Progenitor cell of endocrine pancreas (in vitro differentiated cells): Measurements from ENCODE around the gene MTX1. TPM values are rescaled to one million over a fixed set of nuclear protein-coding genes. Genes with fewer than 3 reads are reported as not detected.

ENCODE experiments used
- DNase-seq: peaks from one replicate; pipeline ENCODE4 v3.0.0; 2021; ENCODE audit warnings: low spot score; ENCODE audit not compliant: unreplicated experiment
- H3K27ac Mint-ChIP-seq: 2 replicates; pipeline ENCODE4 v1.8.0; 2021; ENCODE audit warnings: mild to moderate bottlenecking, moderate library complexity, mixed read lengths
- H3K27me3 Mint-ChIP-seq: 2 replicates; pipeline ENCODE4 v1.8.0; 2021; ENCODE audit warnings: mixed read lengths
- H3K36me3 Mint-ChIP-seq: 2 replicates; pipeline ENCODE4 v1.8.0; 2022; ENCODE audit warnings: mixed read lengths; ENCODE audit not compliant: insufficient read depth
- H3K4me1 Mint-ChIP-seq: 2 replicates; pipeline ENCODE4 v1.8.0; 2021; ENCODE audit warnings: low read depth, mixed read lengths
- H3K4me3 Mint-ChIP-seq: 2 replicates; pipeline ENCODE4 v1.8.0; 2021; ENCODE audit warnings: low read depth, mild to moderate bottlenecking, moderate library complexity, mixed read lengths
- H3K9me3 Mint-ChIP-seq: 2 replicates; pipeline ENCODE4 v1.8.0; 2021; ENCODE audit warnings: low read depth, mixed read lengths
- total RNA-seq: library from RNA; stranded (reverse); gene quantifications from 2 replicates; pipeline ENCODE4 v1.2.1, GENCODE V29; 2021
- TF ChIP-seq, protein P1 (sequence below): fragments of 200-600 bp; sonication (generic); IDR thresholded peaks from one replicate; pipeline ENCODE4 v1.5.0; 2021; ENCODE audit warnings: antibody characterized with exemption, mild to moderate bottlenecking; ENCODE audit not compliant: unreplicated experiment

The MTX1 gene
- total RNA-seq, 1 donor from 2014 or later = 38.7 TPM

DNA sequence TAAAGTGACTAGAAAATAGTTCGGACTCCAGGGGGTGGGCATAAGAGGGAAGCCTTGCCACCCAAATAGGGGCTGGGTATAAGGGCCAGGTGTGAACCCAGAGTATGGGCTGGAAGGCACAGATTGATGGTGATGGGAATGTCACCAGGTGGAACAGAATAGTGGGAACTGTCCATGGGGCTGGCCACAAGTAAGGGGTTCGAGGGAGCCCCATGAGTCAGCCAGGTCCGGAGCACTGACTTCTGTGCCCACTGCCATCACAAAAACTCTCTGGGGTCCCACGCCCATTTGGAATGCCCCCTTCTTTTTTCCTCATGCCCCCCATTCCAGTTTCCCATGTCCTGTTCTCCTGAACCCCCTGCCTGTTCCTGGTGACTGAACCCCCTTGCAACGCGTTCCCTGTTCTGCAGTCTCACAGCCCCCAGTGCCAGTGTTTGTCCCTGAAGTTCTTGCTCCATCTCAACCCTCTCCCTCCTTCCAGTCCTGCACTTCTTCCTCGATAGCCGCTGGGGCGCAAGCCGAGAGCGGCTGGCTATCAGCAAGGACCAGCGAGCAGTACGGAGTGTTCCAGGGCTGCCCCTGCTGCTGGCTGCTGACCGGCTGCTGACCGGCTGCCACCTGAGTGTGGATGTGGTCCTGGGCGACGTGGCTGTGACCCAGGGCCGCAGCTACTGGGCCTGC, 27.0 kb upstream of the MTX1 start:
- no peak overlapping the region for H3K27ac Mint-ChIP-seq
- DNase-seq = no peak

DNA sequence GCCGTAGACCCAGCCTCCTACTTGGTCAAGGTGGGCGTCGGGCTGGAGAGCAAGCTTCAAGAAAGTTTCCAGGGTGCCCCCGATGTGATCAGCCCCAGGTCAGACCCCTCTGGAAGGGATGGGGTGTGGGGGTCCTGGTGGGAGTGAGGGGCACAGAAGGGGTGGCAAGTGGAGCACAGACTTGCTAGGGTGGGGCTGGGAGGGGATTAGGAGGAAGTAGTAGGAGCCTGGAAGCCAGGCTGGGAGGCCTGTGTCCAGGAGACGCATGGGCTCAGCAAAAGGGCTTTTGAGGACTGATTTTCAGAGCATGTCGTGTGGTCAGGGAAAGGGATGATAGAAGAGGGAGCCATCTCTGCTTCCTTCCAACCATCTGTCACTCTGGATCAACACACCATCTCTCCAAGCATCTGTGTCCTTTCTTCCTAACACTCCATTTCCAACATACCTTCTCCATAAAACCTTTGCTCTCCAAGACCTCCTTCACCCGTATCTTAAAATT, 26.4 kb upstream of the MTX1 start:
- peaks cover 23% of the 10 kb centered on the region for H3K4me1 Mint-ChIP-seq
- H3K27ac Mint-ChIP-seq = no peak overlapping the region
- TF ChIP-seq, protein P1, sequence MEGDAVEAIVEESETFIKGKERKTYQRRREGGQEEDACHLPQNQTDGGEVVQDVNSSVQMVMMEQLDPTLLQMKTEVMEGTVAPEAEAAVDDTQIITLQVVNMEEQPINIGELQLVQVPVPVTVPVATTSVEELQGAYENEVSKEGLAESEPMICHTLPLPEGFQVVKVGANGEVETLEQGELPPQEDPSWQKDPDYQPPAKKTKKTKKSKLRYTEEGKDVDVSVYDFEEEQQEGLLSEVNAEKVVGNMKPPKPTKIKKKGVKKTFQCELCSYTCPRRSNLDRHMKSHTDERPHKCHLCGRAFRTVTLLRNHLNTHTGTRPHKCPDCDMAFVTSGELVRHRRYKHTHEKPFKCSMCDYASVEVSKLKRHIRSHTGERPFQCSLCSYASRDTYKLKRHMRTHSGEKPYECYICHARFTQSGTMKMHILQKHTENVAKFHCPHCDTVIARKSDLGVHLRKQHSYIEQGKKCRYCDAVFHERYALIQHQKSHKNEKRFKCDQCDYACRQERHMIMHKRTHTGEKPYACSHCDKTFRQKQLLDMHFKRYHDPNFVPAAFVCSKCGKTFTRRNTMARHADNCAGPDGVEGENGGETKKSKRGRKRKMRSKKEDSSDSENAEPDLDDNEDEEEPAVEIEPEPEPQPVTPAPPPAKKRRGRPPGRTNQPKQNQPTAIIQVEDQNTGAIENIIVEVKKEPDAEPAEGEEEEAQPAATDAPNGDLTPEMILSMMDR = no peak
- no peaks in the 10 kb centered on the region for H3K27me3 Mint-ChIP-seq
- no peak overlapping the region for H3K4me3 Mint-ChIP-seq
- H3K9me3 Mint-ChIP-seq = no peaks in the 10 kb centered on the region
- DNase-seq = no peak
- H3K36me3 Mint-ChIP-seq = peaks cover 16% of the 10 kb centered on the region

More for the DNA sequence above, 27.0 kb upstream of the MTX1 start:
- TF ChIP-seq, protein P1 = no peak
- no peaks in the 10 kb centered on the region for H3K27me3 Mint-ChIP-seq
- no peaks in the 10 kb centered on the region for H3K9me3 Mint-ChIP-seq
- H3K4me1 Mint-ChIP-seq = peaks cover 20% of the 10 kb centered on the region
- peaks cover 16% of the 10 kb centered on the region for H3K36me3 Mint-ChIP-seq
- no peak overlapping the region for H3K4me3 Mint-ChIP-seq

DNA sequence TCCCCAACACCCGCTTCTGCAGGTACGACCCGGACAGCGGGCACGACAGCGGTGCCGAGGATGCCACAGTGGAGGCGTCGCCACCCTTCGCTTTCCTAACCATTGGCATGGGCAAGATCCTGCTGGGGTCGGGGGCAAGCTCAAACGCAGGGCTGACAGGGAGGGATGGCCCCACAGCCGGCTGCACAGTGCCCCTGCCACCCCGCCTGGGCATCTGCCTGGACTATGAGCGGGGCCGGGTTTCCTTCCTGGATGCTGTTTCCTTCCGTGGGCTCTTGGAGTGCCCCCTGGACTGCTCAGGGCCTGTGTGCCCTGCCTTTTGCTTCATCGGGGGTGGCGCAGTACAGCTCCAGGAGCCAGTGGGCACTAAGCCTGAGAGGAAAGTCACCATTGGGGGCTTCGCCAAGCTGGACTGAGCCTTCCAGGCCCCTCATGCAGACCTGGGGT, 24.7 kb upstream of the MTX1 start:
- Mint-ChIP-seq H3K27ac (no peak overlapping the region), H3K9me3 (no peaks in the 10 kb centered on the region), H3K4me3 (no peak overlapping the region), H3K4me1 (peaks cover 32% of the 10 kb centered on the region), H3K36me3 (peaks cover 17% of the 10 kb centered on the region), H3K27me3 (no peaks in the 10 kb centered on the region)
- no peak for DNase-seq
- TF ChIP-seq, protein P1 = no peak

DNA sequence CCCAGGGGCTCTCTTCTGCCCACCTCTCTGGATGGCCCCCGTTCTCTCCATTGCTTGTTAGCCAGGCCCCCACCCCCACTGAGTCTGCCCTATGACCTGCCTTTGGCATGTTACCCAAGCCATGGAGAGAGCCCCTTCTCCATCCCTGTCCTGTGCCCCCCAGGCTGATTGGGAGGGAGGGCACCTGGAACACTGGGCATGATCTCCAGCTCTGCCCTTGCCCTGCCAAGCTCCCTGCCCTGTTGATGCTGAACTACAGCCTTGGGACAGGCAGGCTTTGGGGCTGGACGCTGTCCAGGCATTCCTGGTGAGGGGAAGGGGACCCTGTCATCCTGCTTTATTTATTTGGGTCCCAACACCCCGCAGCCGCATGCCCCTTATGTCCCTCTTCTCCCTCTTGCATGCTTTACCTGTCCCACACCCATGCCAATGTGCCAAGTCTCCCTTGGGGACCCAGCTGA, 24.1 kb upstream of the MTX1 start:
- Mint-ChIP-seq H3K4me3 (no peak overlapping the region), H3K27me3 (no peaks in the 10 kb centered on the region), H3K9me3 (no peaks in the 10 kb centered on the region), H3K36me3 (peaks cover 15% of the 10 kb centered on the region), H3K4me1 (peaks cover 32% of the 10 kb centered on the region), H3K27ac (no peak overlapping the region)
- TF ChIP-seq, protein P1 = no peak
- no peak for DNase-seq

DNA sequence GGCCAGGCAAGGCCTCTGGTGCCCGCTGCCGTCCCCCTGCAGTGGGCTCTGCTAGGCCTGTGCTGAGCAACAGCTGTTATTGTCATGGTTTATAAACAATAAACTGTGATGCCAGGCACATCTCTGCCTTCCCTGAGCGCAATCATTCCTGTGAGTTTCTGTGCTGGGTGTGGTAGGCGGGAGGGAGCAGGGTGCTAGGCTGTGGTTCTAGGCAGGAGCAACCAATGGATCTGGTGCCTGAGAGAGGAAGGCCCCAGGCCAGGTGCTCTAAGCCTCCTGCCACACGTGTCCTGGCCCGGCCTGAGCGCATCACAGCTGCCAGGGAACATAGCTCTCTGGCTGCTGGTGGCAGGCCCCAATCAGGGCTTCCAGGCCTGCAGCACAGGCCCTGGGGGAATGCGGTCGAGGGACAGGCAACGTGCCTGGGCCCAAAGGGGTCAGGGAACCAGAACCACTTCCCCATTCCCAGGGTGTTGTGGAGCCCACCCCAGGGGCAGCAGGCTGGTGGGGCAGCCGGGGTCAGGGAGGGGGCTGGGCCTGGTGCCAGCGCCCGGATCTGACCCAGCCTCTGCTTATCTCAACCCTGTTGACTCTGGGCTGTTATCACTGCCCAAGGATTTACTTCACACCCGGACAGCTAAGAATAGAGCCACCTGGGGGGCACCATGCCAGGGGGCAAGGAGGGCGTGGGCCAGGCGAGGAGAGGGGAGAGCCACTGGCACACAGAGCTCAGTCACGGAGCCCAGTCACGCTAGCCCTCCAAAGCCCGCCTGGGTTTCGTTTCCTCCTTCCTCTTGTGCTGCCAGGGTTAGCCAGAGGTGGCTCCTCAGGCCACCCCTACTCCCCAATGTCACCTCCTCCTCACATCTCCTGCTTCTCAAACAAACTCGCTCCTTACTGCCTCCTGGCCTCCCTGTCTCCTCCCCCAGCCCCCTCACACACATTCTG, 23.4 kb upstream of the MTX1 start:
- Mint-ChIP-seq H3K27me3 (no peaks in the 10 kb centered on the region), H3K4me1 (peaks cover 32% of the 10 kb centered on the region), H3K4me3 (no peak overlapping the region), H3K27ac (peak overlapping the region; percentile 93), H3K9me3 (no peaks in the 10 kb centered on the region), H3K36me3 (peaks cover 15% of the 10 kb centered on the region)
- DNase-seq = no peak
- TF ChIP-seq, protein P1 = no peak
